Mononuclear cell (primary cell): ENCODE measurements around the gene CLTRN. TPM values are rescaled to one million over a fixed set of nuclear protein-coding genes. Genes with fewer than 3 reads are reported as not detected.
"Not testable (repeated sequence)": the region's sequence is repeated elsewhere in the genome, so short reads cannot be mapped to it uniquely, and the experiment has no call there.

Source experiments
- H3K27me3 ChIP-seq: 2 replicates; pipeline ENCODE4 v1.6.0; 2011; ENCODE audit warnings: low read length, control low read depth; ENCODE audit not compliant: insufficient read depth
- H3K4me1 ChIP-seq: 2 replicates; pipeline ENCODE4 v1.5.1; 2011; ENCODE audit warnings: mild to moderate bottlenecking, low read length, control low read depth; ENCODE audit not compliant: insufficient read depth
- H3K4me3 ChIP-seq: 2 replicates; pipeline ENCODE4 v1.5.1; 2011; ENCODE audit warnings: mild to moderate bottlenecking, low read length, moderate library complexity
- H3K9me3 ChIP-seq: 2 replicates; pipeline ENCODE4 v1.5.1; 2011; ENCODE audit warnings: low read depth, mild to moderate bottlenecking, control low read depth, low read length
- total RNA-seq: library from RNA; depleted of rRNA; stranded (reverse); fragments of >200 nt; gene quantifications from one replicate; pipeline ENCODE4 v1.2.3, GENCODE V29; 2012

Gene CLTRN
- total RNA-seq, 1 donor = 0.31 TPM

DNA sequence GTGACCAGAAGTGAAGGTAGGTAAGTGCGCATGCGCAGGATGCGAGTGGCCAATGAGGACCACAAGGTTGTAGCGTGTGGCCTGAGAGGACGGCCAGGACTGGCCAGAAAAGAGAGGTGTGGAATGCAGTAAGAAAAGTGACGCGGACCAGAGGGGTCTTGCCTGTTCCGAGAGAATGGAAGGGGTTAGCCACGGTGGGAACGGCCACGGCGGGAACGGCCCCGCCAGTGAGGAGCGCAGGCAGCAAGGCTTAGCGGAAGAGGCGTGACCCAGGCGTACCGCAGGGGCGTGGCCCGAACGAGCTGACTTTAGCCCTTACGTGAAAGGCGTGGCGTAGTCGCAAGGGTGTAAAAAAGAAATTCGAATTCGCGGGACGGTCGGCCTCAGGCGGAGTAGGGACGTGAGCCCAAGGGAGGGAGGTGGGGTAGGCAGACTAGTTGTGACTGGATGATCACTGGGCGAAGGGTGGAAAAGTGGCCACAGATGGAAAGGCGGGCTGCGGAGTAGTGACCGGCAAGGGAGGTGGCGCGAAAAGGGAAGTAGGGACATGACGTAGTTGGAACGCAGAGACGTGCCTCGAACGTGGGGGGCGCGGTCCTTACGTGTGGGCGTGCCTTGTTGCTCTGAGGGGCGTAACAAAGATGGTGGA lies 10.4 kb upstream of the CLTRN start:
- Histone ChIP-seq H3K4me3 (peak overlapping the region; percentile 71), H3K27me3 (no peaks in the 10 kb centered on the region), H3K4me1 (peaks cover 40% of the 10 kb centered on the region), H3K9me3 (no peaks in the 10 kb centered on the region)

- Histone ChIP-seq H3K27me3 (no peaks in the 10 kb centered on the region), H3K4me1 (peaks cover 37% of the 10 kb centered on the region), H3K4me3 (peak overlapping the region; percentile 71), H3K9me3 (no peaks in the 10 kb centered on the region)
These were observed 9.9 kb upstream of the CLTRN start for GRCh38 chrX:15674514-15674840.

DNA sequence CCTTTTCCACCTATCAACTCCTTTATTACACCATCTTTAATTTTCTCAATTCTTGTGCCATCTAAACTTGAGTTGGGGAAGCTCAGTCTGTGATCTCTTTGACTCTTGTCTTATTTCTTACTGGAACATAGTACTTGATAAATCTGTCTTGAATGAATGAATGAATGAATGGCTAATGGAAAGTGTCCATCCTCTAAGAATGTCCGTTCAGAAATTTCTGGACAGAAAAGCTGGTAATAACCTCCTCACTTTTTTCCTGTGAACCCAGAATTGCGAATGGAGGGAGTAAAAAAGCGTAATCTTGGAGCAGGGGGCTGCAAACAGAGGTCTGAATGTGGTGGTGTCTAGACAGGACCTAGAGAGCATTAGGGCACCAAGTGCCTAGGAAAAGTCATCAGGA lies 9.4 kb upstream of the CLTRN start:
- H3K4me3 ChIP-seq = peak overlapping the region; percentile 71
- H3K27me3 ChIP-seq = no peaks in the 10 kb centered on the region
- peaks cover 32% of the 10 kb centered on the region for H3K4me1 ChIP-seq
- H3K9me3 ChIP-seq = no peaks in the 10 kb centered on the region

DNA sequence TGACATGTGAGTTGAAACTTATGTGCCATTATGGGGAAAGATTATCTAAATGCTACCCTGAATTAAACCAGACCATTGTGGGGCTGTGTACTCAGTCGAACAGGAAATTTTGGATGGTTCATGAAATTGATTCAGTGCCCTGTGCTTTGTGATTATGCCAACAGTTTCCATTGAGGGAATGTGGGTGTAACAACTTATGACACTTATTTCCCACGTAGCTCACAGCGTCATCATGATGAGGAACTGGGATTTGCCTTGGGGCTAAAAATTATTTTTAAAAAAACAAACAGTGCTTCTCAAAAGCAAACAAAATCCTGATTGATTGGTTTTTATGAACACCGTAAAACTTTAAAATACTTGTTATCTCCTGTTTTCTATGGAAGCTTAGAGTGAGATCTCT lies 8.3 kb upstream of the CLTRN start:
- Histone ChIP-seq H3K4me3 (no peak overlapping the region), H3K9me3 (no peaks in the 10 kb centered on the region), H3K4me1 (peaks cover 25% of the 10 kb centered on the region), H3K27me3 (no peaks in the 10 kb centered on the region)

GRCh38 chrX:15663439-15663838 lies 1.2 kb downstream of the CLTRN start:
- Histone ChIP-seq H3K4me3 (no peak overlapping the region), H3K9me3 (no peaks in the 10 kb centered on the region), H3K4me1 (no peaks in the 10 kb centered on the region), H3K27me3 (no peaks in the 10 kb centered on the region)

DNA sequence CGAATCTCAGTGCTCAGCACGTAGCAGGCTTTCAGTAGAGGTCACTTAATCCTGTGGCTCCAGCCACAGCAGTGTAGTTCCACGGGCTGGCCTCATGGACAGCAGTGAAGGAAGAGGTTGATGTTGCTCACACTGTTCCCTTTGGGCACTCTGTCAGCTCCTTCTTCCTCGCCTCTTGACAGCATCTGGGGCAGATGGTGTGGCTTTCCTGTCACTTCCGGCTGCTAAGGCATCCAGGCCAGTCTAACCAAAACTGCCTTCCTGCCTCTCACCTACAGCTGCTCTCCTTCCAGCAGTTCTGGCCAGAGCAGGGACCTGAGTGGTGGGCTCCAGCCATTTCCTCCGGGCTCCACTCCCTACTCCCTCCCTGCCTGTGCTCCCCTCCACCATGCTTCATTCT lies 9.8 kb downstream of the CLTRN start:
- H3K4me1 ChIP-seq, H3K9me3 ChIP-seq, H3K27me3 ChIP-seq, H3K4me3 ChIP-seq: not testable (repeated sequence)

- Histone ChIP-seq H3K27me3 (no peaks in the 10 kb centered on the region), H3K9me3 (no peaks in the 10 kb centered on the region), H3K4me3 (no peak overlapping the region), H3K4me1 (no peaks in the 10 kb centered on the region)
These were observed 10.6 kb downstream of the CLTRN start for GRCh38 chrX:15653961-15654360.

- H3K9me3 ChIP-seq, H3K4me3 ChIP-seq, H3K4me1 ChIP-seq: not testable (repeated sequence)
These were observed 17.1 kb downstream of the CLTRN start for GRCh38 chrX:15647510-15647909.

DNA sequence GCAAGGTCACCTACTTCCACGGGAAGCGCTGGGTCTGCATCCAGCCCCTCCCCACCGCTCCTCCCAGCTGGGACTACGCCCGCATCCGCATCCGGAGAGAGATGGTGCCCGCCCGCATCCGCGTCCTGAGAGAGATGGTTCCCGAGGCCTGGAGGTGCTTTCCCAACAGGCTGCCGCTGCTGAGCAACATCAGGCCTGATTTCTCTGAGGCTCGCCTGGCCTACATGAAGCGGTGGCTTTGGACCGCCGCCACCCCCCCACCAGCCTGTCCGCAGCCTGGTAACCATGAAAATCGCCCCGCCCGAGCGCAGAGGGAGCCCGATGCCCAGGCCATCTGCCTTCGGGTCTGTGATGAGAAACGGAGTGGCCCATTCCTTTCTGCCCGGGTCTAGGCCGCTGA lies 18.1 kb downstream of the CLTRN start:
- Histone ChIP-seq H3K9me3 (no peaks in the 10 kb centered on the region), H3K4me1 (no peaks in the 10 kb centered on the region), H3K4me3 (no peak overlapping the region), H3K27me3 (no peaks in the 10 kb centered on the region)

More at GRCh38 chrX:15647510-15647909, 17.1 kb downstream of the CLTRN start:
- not testable (repeated sequence) for H3K27me3 ChIP-seq

DNA sequence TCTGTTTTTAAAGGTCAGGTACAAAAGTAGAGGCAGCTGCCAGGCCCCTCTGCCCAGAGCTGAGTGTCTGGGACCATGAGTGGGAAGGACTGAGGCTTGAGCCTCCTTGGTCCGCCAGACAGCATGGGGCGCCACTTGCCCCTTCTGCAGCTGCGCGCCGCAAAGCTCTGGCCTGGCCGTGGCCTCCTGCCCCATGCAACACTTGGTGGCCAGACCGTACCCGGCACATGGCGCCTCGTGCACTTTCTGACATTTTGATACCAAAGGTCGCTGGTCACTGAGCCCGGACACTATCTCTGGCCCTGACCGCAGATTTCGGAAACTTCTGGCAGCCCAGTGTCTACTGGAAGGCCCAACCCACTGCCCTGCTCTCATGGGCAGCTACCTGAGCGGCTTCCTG lies 18.6 kb downstream of the CLTRN start:
- H3K4me3 ChIP-seq = no peak overlapping the region
- no peaks in the 10 kb centered on the region for H3K9me3 ChIP-seq
- H3K27me3 ChIP-seq = no peaks in the 10 kb centered on the region
- no peaks in the 10 kb centered on the region for H3K4me1 ChIP-seq

- H3K27me3 ChIP-seq = no peaks in the 10 kb centered on the region
- no peaks in the 10 kb centered on the region for H3K4me1 ChIP-seq
- no peak overlapping the region for H3K4me3 ChIP-seq
These were observed 19.3 kb downstream of the CLTRN start for GRCh38 chrX:15645266-15645665.

DNA sequence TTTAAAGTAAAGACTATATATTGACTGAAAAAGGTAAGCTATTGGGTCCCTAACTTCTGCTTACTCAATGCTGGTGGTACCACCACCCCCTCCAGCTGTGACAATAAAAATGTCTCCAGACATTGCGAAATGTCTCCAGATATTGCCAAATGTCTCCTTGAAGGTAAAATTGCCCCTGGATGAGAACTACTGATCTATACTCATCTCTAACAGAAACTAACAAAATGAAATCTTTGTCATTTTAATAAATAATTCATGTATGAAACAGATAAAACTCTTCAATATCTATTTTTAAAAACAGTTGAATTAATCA lies 20.1 kb downstream of the CLTRN start:
- Histone ChIP-seq H3K9me3 (no peaks in the 10 kb centered on the region), H3K27me3 (no peaks in the 10 kb centered on the region), H3K4me1 (no peaks in the 10 kb centered on the region), H3K4me3 (no peak overlapping the region)

More at GRCh38 chrX:15645266-15645665, 19.3 kb downstream of the CLTRN start:
- H3K9me3 ChIP-seq = no peaks in the 10 kb centered on the region

- Histone ChIP-seq H3K4me3 (no peak overlapping the region), H3K9me3 (no peaks in the 10 kb centered on the region), H3K4me1 (no peaks in the 10 kb centered on the region), H3K27me3 (no peaks in the 10 kb centered on the region)
These were observed 20.6 kb downstream of the CLTRN start for GRCh38 chrX:15643786-15644559.

DNA sequence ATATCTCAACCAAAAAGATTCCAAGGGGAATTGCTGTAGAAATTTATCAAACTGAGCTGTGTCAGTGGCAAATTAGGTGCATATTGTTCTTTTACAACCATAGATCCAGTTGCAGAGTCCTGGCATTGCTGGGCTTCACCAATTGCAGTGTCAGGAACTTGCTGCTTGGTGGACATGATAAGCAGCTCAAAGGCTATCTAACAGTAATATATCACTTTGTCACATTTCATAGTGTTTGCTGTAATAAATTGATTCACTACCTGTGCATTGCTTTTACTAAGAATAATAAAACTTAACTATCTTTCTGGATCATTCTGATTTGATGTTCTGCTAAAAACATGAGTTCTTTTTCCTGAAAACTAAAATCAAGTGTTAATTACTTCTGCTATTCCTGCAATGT lies 33.0 kb downstream of the CLTRN start:
- no peaks in the 10 kb centered on the region for H3K9me3 ChIP-seq
- no peaks in the 10 kb centered on the region for H3K27me3 ChIP-seq
- H3K4me3 ChIP-seq = no peak overlapping the region
- H3K4me1 ChIP-seq = no peaks in the 10 kb centered on the region

GRCh38 chrX:15623054-15623453 lies 41.6 kb downstream of the CLTRN start:
- Histone ChIP-seq H3K4me1 (no peaks in the 10 kb centered on the region), H3K9me3 (no peaks in the 10 kb centered on the region), H3K4me3 (no peak overlapping the region), H3K27me3 (no peaks in the 10 kb centered on the region)

GRCh38 chrX:15619053-15619755 lies 45.4 kb downstream of the CLTRN start:
- Histone ChIP-seq H3K4me3 (no peak overlapping the region), H3K27me3 (no peaks in the 10 kb centered on the region), H3K9me3 (no peaks in the 10 kb centered on the region), H3K4me1 (no peaks in the 10 kb centered on the region)
